Measurements from ENCODE around the gene ANKRD16.

DNA sequence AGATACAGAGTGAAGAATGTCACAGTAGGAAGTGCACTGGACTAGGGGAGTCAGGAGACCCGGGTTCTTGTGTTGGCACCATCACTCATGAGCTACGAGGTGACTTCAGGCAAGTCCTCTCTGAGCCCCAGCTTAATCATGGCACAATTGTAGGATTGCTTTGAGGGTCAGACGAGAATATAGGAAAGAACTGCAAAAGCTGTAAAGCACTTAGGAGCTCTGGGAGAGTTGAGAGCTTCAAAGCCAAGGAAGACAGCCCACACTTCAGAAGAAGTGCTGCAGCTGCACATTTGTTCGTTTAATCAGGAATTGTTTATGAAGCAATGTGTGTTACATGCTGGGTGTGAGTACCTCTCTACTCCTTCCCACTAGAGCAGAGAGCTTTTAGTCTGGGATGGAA is 4.7 kb upstream of the ANKRD16 start:
- no peak for TF ChIP-seq CTCF (IDR thresholded peaks at IDR 0.05)
- no peak for TF ChIP-seq POLR2A (IDR thresholded peaks at IDR 0.05)
